SK-N-SH (cell line): ENCODE data around the gene TMEM231. TPM values are rescaled to one million over a fixed set of nuclear protein-coding genes. Genes with fewer than 3 reads are reported as not detected.
A peak's percentile ranks its signal among the peaks of the same experiment; 100 is the strongest.

Source experiments
- CHD2 ChIP-seq: fragments of 150-350 bp; IDR thresholded peaks from 2 replicates; pipeline ENCODE4 v1.6.1; 2018; ENCODE audit warnings: low read length; ENCODE audit not compliant: partially characterized antibody
- ELF1 ChIP-seq: IDR thresholded peaks from 2 replicates; pipeline ENCODE4 v1.4.0; 2012
- EP300 ChIP-seq, 2 experiments: IDR thresholded peaks; 2 replicates each; pipeline versions ENCODE4 v1.4.0 to v1.6.1; 2012; ENCODE audit warnings: borderline replicate concordance in 1 of 2, low read depth in 1 of 2, low read length in 1 of 2
- EZH2phosphoT487 ChIP-seq: fragments of 200-600 bp; sonication (generic); IDR thresholded peaks from 2 replicates; pipeline ENCODE4 v1.6.1; 2017; ENCODE audit warnings: low read depth, mixed run types, mild to moderate bottlenecking, antibody characterized with exemption, moderate library complexity, borderline replicate concordance
- FOXJ3 ChIP-seq: sonication (generic); formaldehyde crosslinking; IDR thresholded peaks from 2 replicates; pipeline ENCODE4 v1.5.1; 2020; ENCODE audit warnings: mild to moderate bottlenecking, missing genetic modification reagents
- FOXM1 ChIP-seq: IDR thresholded peaks from 2 replicates; pipeline ENCODE4 v1.4.0; 2012; ENCODE audit warnings: low read depth, mild to moderate bottlenecking
- GABPA ChIP-seq: IDR thresholded peaks from 2 replicates; pipeline ENCODE4 v1.4.0; 2012; ENCODE audit warnings: low read depth, mild to moderate bottlenecking
- GATA2 ChIP-seq: sonication (generic); formaldehyde crosslinking; IDR thresholded peaks from 2 replicates; pipeline ENCODE4 v1.5.0; 2020; ENCODE audit warnings: mild to moderate bottlenecking, missing genetic modification reagents
- NFIC ChIP-seq: IDR thresholded peaks from 2 replicates; pipeline ENCODE4 v1.4.0; 2012; ENCODE audit warnings: borderline replicate concordance
- NRF1 ChIP-seq: IDR thresholded peaks from 2 replicates; pipeline ENCODE4 v1.6.1; 2012; ENCODE audit warnings: low read depth, mild to moderate bottlenecking, low read length
- RCOR1 ChIP-seq: fragments of 150-350 bp; IDR thresholded peaks from 2 replicates; pipeline ENCODE4 v1.6.1; 2017; ENCODE audit warnings: antibody characterized with exemption, low read length
- RFX5 ChIP-seq: IDR thresholded peaks from 2 replicates; pipeline ENCODE4 v1.6.1; 2012; ENCODE audit warnings: mild to moderate bottlenecking, improper control_type of control experiment, low read length
- SIN3A ChIP-seq: IDR thresholded peaks from 2 replicates; pipeline ENCODE4 v1.6.1; 2012; ENCODE audit warnings: low read depth, mild to moderate bottlenecking, low read length, moderate library complexity, borderline replicate concordance
- SMC3 ChIP-seq: IDR thresholded peaks from 2 replicates; pipeline ENCODE4 v1.6.1; 2012; ENCODE audit warnings: low read depth, low read length, improper control_type of control experiment
- TAF1 ChIP-seq: IDR thresholded peaks from 2 replicates; pipeline ENCODE4 v1.6.1; 2012; ENCODE audit warnings: low read depth, mild to moderate bottlenecking, low read length, moderate library complexity, borderline replicate concordance
- TCF12 ChIP-seq: IDR thresholded peaks from 2 replicates; pipeline ENCODE4 v1.4.0; 2012
- TEAD4 ChIP-seq: IDR thresholded peaks from 2 replicates; pipeline ENCODE4 v1.4.0; 2012; ENCODE audit warnings: mild to moderate bottlenecking, borderline replicate concordance; ENCODE audit not compliant: insufficient read depth
- YY1 ChIP-seq: IDR thresholded peaks from 2 replicates; pipeline ENCODE4 v1.4.0; 2012; ENCODE audit warnings: low read depth, mild to moderate bottlenecking
- polyA plus RNA-seq, 3 experiments: library from polyadenylated mRNA; depleted of rRNA; stranded (reverse); fragments of >200 nt; gene quantifications; 2 replicates each; pipeline ENCODE4 v1.2.3, GENCODE V29; 2012
- TF ChIP-seq, protein P1 (sequence below): IDR thresholded peaks from 2 replicates; pipeline ENCODE4 v1.4.0; 2012; ENCODE audit warnings: low read depth, borderline replicate concordance
- TF ChIP-seq, protein P2 (sequence below): fragments of 150-350 bp; IDR thresholded peaks from 2 replicates; pipeline ENCODE4 v1.6.1; 2016; ENCODE audit warnings: mild to moderate bottlenecking, low read depth, low read length
- TF ChIP-seq, protein P3 (sequence below): IDR thresholded peaks from 2 replicates; pipeline ENCODE4 v1.4.0; 2012; ENCODE audit warnings: low read depth, borderline replicate concordance
- TF ChIP-seq, protein P4 (sequence below): IDR thresholded peaks from 2 replicates; pipeline ENCODE4 v1.4.0; 2012; ENCODE audit warnings: low read depth

TMEM231 gene
- polyA plus RNA-seq, 1 of the 3 experiments (the other 2 are of a cell fraction) = 18.1 TPM

DNA sequence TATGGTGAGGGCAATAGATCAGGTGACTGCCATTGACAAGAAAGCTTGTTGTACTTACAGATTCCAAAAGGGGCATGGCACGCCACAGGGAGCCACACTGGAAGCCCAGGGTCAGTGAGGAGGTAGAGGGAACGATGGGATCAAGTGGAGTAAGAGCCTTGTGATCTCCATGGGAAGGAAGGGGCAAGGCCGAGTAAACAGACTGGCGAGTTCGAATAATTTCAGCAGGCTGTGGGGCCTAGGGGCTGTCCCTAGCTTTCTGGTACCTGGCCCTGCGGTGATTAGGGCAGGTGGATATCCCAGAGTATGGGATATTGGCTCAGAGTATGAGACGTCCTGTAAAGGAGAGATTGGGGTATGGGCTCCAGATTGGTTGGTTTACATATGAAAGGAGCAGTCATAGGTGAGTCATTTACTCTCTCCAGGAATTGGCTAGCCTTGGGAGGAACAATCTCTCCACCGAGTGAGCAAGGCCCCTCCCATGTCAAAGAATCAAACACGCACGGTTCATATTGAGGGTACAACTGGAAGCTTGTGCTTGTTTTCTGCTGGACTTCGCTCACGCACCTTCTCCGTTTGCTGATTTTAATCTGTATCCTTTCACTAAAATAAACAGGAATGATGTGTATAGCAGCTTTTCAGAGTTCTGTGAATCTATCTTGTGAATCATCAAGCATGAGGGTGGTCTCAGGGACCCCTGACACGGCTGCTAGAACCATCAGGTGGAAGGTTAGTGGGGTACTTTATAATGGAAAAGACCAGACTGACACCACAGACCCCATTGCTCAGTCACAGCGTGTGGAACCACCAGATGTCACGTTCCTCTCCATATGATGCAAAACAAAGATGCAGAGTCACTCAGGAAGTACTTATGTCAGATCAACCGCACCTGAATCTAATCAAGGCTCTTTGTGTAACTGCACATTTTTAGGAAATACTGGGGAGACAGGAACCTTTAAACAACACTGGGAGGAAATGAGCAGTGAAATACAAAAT is 38.1 kb upstream of the TMEM231 start (continued):
- TF ChIP-seq ELF1 = 0 out of 2 replicates have a peak, but pooled peaks have one; percentile 16
- TF ChIP-seq SMC3 = no peak
- TF ChIP-seq YY1 = no peak
- no peak for TF ChIP-seq RFX5
- TF ChIP-seq, protein P1, sequence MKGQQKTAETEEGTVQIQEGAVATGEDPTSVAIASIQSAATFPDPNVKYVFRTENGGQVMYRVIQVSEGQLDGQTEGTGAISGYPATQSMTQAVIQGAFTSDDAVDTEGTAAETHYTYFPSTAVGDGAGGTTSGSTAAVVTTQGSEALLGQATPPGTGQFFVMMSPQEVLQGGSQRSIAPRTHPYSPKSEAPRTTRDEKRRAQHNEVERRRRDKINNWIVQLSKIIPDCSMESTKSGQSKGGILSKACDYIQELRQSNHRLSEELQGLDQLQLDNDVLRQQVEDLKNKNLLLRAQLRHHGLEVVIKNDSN = no peak
- TF ChIP-seq, protein P2, sequence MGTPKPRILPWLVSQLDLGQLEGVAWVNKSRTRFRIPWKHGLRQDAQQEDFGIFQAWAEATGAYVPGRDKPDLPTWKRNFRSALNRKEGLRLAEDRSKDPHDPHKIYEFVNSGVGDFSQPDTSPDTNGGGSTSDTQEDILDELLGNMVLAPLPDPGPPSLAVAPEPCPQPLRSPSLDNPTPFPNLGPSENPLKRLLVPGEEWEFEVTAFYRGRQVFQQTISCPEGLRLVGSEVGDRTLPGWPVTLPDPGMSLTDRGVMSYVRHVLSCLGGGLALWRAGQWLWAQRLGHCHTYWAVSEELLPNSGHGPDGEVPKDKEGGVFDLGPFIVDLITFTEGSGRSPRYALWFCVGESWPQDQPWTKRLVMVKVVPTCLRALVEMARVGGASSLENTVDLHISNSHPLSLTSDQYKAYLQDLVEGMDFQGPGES = no peak
- no peak for TF ChIP-seq FOXJ3 (CRISPR knock-in tag)
- no peak for TF ChIP-seq GATA2
- no peak for TF ChIP-seq CHD2
- TF ChIP-seq, protein P3, sequence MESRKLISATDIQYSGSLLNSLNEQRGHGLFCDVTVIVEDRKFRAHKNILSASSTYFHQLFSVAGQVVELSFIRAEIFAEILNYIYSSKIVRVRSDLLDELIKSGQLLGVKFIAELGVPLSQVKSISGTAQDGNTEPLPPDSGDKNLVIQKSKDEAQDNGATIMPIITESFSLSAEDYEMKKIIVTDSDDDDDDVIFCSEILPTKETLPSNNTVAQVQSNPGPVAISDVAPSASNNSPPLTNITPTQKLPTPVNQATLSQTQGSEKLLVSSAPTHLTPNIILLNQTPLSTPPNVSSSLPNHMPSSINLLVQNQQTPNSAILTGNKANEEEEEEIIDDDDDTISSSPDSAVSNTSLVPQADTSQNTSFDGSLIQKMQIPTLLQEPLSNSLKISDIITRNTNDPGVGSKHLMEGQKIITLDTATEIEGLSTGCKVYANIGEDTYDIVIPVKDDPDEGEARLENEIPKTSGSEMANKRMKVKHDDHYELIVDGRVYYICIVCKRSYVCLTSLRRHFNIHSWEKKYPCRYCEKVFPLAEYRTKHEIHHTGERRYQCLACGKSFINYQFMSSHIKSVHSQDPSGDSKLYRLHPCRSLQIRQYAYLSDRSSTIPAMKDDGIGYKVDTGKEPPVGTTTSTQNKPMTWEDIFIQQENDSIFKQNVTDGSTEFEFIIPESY = no peak
- TF ChIP-seq, protein P4, sequence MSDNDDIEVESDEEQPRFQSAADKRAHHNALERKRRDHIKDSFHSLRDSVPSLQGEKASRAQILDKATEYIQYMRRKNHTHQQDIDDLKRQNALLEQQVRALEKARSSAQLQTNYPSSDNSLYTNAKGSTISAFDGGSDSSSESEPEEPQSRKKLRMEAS = peak; percentile 63; the same call in 1 of the 2 replicates
- no peak for TF ChIP-seq SIN3A
- no peak for TF ChIP-seq EZH2phosphoT487
- TF ChIP-seq FOXM1 = no peak
- peak; percentile 82 for TF ChIP-seq TCF12
- no peak for TF ChIP-seq GABPA
- TF ChIP-seq TEAD4 = no peak
- peak in 1 of 2 experiments; percentile 26; a peak in 1 of 4 replicates for TF ChIP-seq EP300 (IDR thresholded peaks at IDR 0.05; ENCODE audit: borderline replicate concordance in 1 of 2, low read depth in 1 of 2, low read length in 1 of 2)
- no peak for TF ChIP-seq NRF1
- TF ChIP-seq NFIC = no peak
- no peak for TF ChIP-seq TAF1
- TF ChIP-seq RCOR1 = 0 out of 2 replicates have a peak, but pooled peaks have one; percentile 13
